Thyroid gland (tissue), 4 donors: Measurements from ENCODE around the gene OAS1. TPM values are rescaled to one million over a fixed set of nuclear protein-coding genes. Genes with fewer than 3 reads are reported as not detected.

ENCODE experiments used
- DNase-seq, 2 donors: peaks; one replicate each; pipeline ENCODE4 v3.0.0-alpha.2; 2019
- H3K27ac ChIP-seq, 3 donors: fragments of 200-600 bp; sonication (generic); 1 replicate in 2 of 3; 2 replicates in 1 of 3; pipeline ENCODE4 v1.5.1; 2016 to 2019; ENCODE audit warnings: mild to moderate bottlenecking in 1 of 3, moderate library complexity in 1 of 3
- H3K27me3 ChIP-seq: fragments of 200-600 bp; sonication (generic); one replicate; pipeline ENCODE4 v1.5.1; 2019
- H3K36me3 ChIP-seq, 2 donors: fragments of 200-600 bp; sonication (generic); one replicate each; pipeline ENCODE4 v1.5.1; 2016 to 2019
- H3K4me1 ChIP-seq, 2 donors: fragments of 200-600 bp; sonication (generic); one replicate each; pipeline ENCODE4 v1.5.1; 2017 to 2019
- H3K4me3 ChIP-seq, 3 donors: fragments of 200-600 bp; sonication (generic); replicated peaks in 1 of 3; 1 replicate in 2 of 3; 2 replicates in 1 of 3; pipeline ENCODE4 v1.5.1; 2016; ENCODE audit warnings: mild to moderate bottlenecking in 1 of 3
- H3K9me3 ChIP-seq: fragments of 200-600 bp; sonication (generic); one replicate; pipeline ENCODE4 v1.5.1; 2017
- CTCF ChIP-seq, 6 experiments: fragments of 200-600 bp in 3 of 6; fragments of 450-650 bp in 3 of 6; sonication (generic) in 3 of 6; IDR thresholded peaks; one replicate each; pipeline ENCODE4 v1.5.1; 2016 to 2019; ENCODE audit warnings: antibody characterized with exemption in 6 of 6, mild to moderate bottlenecking in 2 of 6, inconsistent platforms in 1 of 6, moderate library complexity in 1 of 6
- POLR2A ChIP-seq, 2 donors: fragments of 450-650 bp; IDR thresholded peaks; one replicate each; pipeline ENCODE4 v1.6.1; 2017; ENCODE audit warnings: antibody characterized with exemption in 2 of 2, mild to moderate bottlenecking in 2 of 2, moderate library complexity in 1 of 2
- WGBS, 2 donors: methylation state at CpG; one replicate each; pipeline ENCODE4 v1.1.5; 2017; 5-methylcytosine and 5-hydroxymethylcytosine counted together
- intact Hi-C: fragments of 100-400 bp; cut with DNase I; formaldehyde crosslinking; loops from one replicate; pipeline ENCODE4 v1.15.1; 2023
- total RNA-seq, 4 donors: library from RNA; depleted of rRNA; stranded (reverse); fragments of >200 nt; gene quantifications; one replicate each; pipeline ENCODE4 v1.2.3, GENCODE V29; 2016

OAS1 gene
- total RNA-seq, 4 donors from 2014 or later: 5.5 to 9.2 (median 7.0) TPM

DNA sequence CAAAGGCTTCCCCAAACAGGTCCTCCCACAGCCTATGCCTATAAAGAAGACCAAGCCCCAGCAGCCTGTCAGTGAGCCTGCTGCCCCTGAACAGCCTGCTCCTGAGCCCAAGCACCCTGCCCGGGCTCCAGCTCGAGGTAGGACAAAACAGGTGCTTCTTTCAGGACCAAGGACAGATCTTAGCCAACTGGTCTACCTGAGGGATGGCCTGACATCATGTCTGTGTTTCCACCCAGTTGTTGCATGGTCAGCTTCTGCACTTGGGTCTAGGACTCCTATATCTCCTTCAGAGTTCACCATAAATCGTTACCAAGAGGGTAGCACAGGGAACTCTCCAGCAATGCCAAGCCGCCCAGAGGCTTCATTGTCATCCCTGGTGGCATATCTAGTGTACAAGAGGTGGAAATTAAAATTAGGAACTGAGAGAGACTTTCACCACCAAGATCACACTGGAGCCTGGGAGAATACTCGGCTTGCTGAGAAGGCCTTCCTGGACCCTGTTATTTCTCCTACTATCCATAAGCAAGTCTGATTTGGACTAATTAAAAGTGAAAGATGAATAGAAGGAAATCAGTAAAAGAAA lies 38.2 kb upstream of the OAS1 start:
- Histone ChIP-seq H3K27me3 (no peaks in the 10 kb centered on the region), H3K9me3 (no peaks in the 10 kb centered on the region), H3K4me1 (no peaks in the 10 kb centered on the region), H3K27ac (no peak overlapping the region), H3K36me3 (no peaks in the 10 kb centered on the region), H3K4me3 (no peak overlapping the region)
- TF ChIP-seq POLR2A (IDR thresholded peaks at IDR 0.05) (no peak), CTCF (IDR thresholded peaks at IDR 0.05) (no peak)
- DNase-seq: no peak
- intact Hi-C loops: no loop called here
- WGBS, 2 donors: 66 to 71% methylated on average over 3 to 4 of the region's 5 CpGs

GRCh38 chr12:112869091-112869490 lies 37.7 kb upstream of the OAS1 start:
- no peak overlapping the region for H3K4me3 ChIP-seq
- no peak for TF ChIP-seq POLR2A (IDR thresholded peaks at IDR 0.05)
- no peak for DNase-seq
- no peaks in the 10 kb centered on the region for H3K27me3 ChIP-seq
- H3K36me3 ChIP-seq: no peaks in the 10 kb centered on the region
- no peaks in the 10 kb centered on the region for H3K4me1 ChIP-seq
- no peak overlapping the region for H3K27ac ChIP-seq
- intact Hi-C loops: no loop called here
- no peaks in the 10 kb centered on the region for H3K9me3 ChIP-seq
- 83 to 86% methylated on average over 2 of the region's 2 CpGs for WGBS, 2 donors

- no peak for DNase-seq
- H3K4me3 ChIP-seq: no peak overlapping the region
- 80 to 82% methylated on average over 12 of the region's 12 CpGs for WGBS, 2 donors
- TF ChIP-seq POLR2A (IDR thresholded peaks at IDR 0.05) (no peak), CTCF (IDR thresholded peaks at IDR 0.05) (no peak)
- no peak overlapping the region for H3K27ac ChIP-seq
- intact Hi-C loops: no loop called here
- H3K36me3 ChIP-seq: no peaks in the 10 kb centered on the region
- no peaks in the 10 kb centered on the region for H3K27me3 ChIP-seq
- H3K4me1 ChIP-seq: no peaks in the 10 kb centered on the region
- H3K9me3 ChIP-seq: no peaks in the 10 kb centered on the region
Measured at GRCh38 chr12:112869778-112870177, 37.0 kb upstream of the OAS1 start.

- intact Hi-C loops: no loop called here
- no peak for DNase-seq
- Histone ChIP-seq H3K4me3 (no peak overlapping the region), H3K27me3 (no peaks in the 10 kb centered on the region), H3K9me3 (no peaks in the 10 kb centered on the region), H3K4me1 (no peaks in the 10 kb centered on the region), H3K27ac (no peak overlapping the region), H3K36me3 (no peaks in the 10 kb centered on the region)
- 67 to 71% methylated on average over 8 of the region's 8 CpGs for WGBS, 2 donors
- TF ChIP-seq POLR2A (IDR thresholded peaks at IDR 0.05) (no peak), CTCF (IDR thresholded peaks at IDR 0.05) (no peak)
Measured at GRCh38 chr12:112870267-112870980, 36.3 kb upstream of the OAS1 start.

- intact Hi-C loops: no loop called here
- H3K9me3 ChIP-seq: no peaks in the 10 kb centered on the region
- no peak for DNase-seq
- no peaks in the 10 kb centered on the region for H3K36me3 ChIP-seq
- no peak overlapping the region for H3K4me3 ChIP-seq
- 23 to 34% methylated on average over 5 of the region's 5 CpGs for WGBS, 2 donors
- H3K27ac ChIP-seq: no peak overlapping the region
- no peaks in the 10 kb centered on the region for H3K4me1 ChIP-seq
- H3K27me3 ChIP-seq: no peaks in the 10 kb centered on the region
- TF ChIP-seq CTCF (IDR thresholded peaks at IDR 0.05) (no peak), POLR2A (IDR thresholded peaks at IDR 0.05) (no peak)
Measured at GRCh38 chr12:112875608-112876007, 31.2 kb upstream of the OAS1 start.
